Measurements from ENCODE around the gene KRCC1.

DNA sequence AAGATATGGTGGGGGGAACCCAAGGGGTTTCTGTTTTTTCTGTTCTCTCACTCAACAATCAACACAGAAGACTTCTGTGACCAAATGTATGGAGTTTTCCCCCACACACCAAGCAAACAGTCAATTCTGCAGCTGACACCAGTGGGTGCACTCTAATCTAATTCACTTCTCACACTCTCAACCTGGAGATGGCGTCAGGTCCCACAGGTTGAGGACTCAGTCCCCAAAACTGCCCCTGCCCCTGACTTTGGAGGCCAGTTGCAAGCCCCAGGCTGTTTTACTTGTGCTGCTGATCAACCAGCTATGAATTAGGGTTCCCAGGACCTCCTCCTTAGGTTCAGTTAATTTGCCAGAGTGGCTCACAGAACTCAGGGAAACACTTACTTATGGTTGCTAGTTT, 45.4 kb downstream of the KRCC1 start:
- TF ChIP-seq, protein P1, sequence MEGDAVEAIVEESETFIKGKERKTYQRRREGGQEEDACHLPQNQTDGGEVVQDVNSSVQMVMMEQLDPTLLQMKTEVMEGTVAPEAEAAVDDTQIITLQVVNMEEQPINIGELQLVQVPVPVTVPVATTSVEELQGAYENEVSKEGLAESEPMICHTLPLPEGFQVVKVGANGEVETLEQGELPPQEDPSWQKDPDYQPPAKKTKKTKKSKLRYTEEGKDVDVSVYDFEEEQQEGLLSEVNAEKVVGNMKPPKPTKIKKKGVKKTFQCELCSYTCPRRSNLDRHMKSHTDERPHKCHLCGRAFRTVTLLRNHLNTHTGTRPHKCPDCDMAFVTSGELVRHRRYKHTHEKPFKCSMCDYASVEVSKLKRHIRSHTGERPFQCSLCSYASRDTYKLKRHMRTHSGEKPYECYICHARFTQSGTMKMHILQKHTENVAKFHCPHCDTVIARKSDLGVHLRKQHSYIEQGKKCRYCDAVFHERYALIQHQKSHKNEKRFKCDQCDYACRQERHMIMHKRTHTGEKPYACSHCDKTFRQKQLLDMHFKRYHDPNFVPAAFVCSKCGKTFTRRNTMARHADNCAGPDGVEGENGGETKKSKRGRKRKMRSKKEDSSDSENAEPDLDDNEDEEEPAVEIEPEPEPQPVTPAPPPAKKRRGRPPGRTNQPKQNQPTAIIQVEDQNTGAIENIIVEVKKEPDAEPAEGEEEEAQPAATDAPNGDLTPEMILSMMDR (IDR thresholded peaks at IDR 0.05 in 4 of 5, conservative IDR thresholded peaks at IDR 0.05 in 1 of 5), result no peak
- no peak for TF ChIP-seq POLR2A (IDR thresholded peaks at IDR 0.05)
